Lung (tissue), 12 donors: ENCODE results near the gene CMIP. TPM values are rescaled to one million over a fixed set of nuclear protein-coding genes. Genes with fewer than 3 reads are reported as not detected.

Experiments
- ATAC-seq: fragments of 200-7000 bp; cut with Tn5 transposase; one replicate; pipeline ENCODE4 v1.9.1; 2020; ENCODE audit warnings: moderate number of reproducible peaks; ENCODE audit not compliant: insufficient read depth, low FRiP score
- DNase-seq, 3 donors: peaks; one replicate each; pipeline ENCODE4 v3.0.0-alpha.2; 2013 to 2017
- H3K27ac ChIP-seq, 2 donors: one replicate each; pipeline ENCODE4 v1.5.1; 2013; ENCODE audit warnings: mild to moderate bottlenecking in 2 of 2, moderate library complexity in 2 of 2, control low read depth in 1 of 2, inconsistent platforms in 1 of 2, low read depth in 1 of 2, low read length in 1 of 2
- H3K27me3 ChIP-seq, 3 donors: one replicate each; pipeline ENCODE4 v1.5.1; 2013; ENCODE audit warnings: low read length in 2 of 3; ENCODE audit not compliant: control insufficient read depth in 3 of 3, insufficient read depth in 3 of 3
- H3K36me3 ChIP-seq, 4 donors: one replicate each; pipeline ENCODE4 v1.5.1; 2013; ENCODE audit warnings: low read length in 4 of 4, mild to moderate bottlenecking in 1 of 4, moderate library complexity in 1 of 4; ENCODE audit not compliant: control insufficient read depth in 4 of 4, insufficient read depth in 4 of 4
- H3K4me1 ChIP-seq, 5 donors: one replicate each; pipeline ENCODE4 v1.5.1; 2013; ENCODE audit warnings: low read length in 5 of 5, mild to moderate bottlenecking in 2 of 5, moderate library complexity in 1 of 5; ENCODE audit not compliant: control insufficient read depth in 5 of 5, insufficient read depth in 5 of 5
- H3K4me3 ChIP-seq: one replicate; pipeline ENCODE4 v1.5.1; 2013; ENCODE audit warnings: mild to moderate bottlenecking, control low read depth, moderate library complexity
- H3K9ac ChIP-seq, 2 donors: one replicate each; pipeline ENCODE4 v1.5.1; 2013; ENCODE audit warnings: low read length in 2 of 2, control low read depth in 1 of 2; ENCODE audit not compliant: insufficient read depth in 1 of 2
- H3K9me3 ChIP-seq, 4 donors: one replicate each; pipeline ENCODE4 v1.5.1; 2013; ENCODE audit warnings: low read length in 3 of 4, mild to moderate bottlenecking in 1 of 4, moderate library complexity in 1 of 4; ENCODE audit not compliant: control insufficient read depth in 4 of 4, insufficient read depth in 3 of 4
- CTCF ChIP-seq: IDR thresholded peaks from 2 replicates; pipeline ENCODE4 v1.5.1; 2012; ENCODE audit warnings: mild to moderate bottlenecking; ENCODE audit errors: control extremely low read depth, extremely low read depth
- WGBS, 2 donors: extraction: QIAGEN DNeasy Blood & Tissue Kit; methylation state at CpG; one replicate each; pipeline ENCODE4 v1.1.7; 2013; 5-methylcytosine and 5-hydroxymethylcytosine counted together
- polyA plus RNA-seq, 2 donors: library from polyadenylated mRNA; stranded (reverse); fragments of 200-250 nt; gene quantifications; one replicate each; pipeline ENCODE4 v1.2.1, GENCODE V29; 2013
- total RNA-seq, 2 donors: library from RNA; depleted of rRNA in 1 of 2; stranded (reverse); fragments of >200 nt in 1 of 2; gene quantifications; one replicate each; pipeline ENCODE4 v1.2.1, GENCODE V29; 2014 to 2021
- donor health status: control.
- donor health status: control.
- donor health status: Bipolar disorder and iron deficiency.
- donor health status: healthy.
- donor health status: DM: yes; HTN: yes; CAD: no.

The CMIP gene
- total and polyA plus RNA-seq, 4 donors: 11.8 to 80.5 (median 48.6) TPM

GRCh38 chr16:81678326-81679095, 233.9 kb downstream of the CMIP start:
- TF ChIP-seq CTCF: no peak
- H3K9ac ChIP-seq: no peak overlapping the region
- WGBS, 2 donors: 76 to 87% methylated on average over 35 of the region's 35 CpGs
- H3K4me3 ChIP-seq: no peak overlapping the region
- H3K36me3 ChIP-seq: peaks cover 0 to 42% (median 9%) of the 10 kb centered on the region in 4 donors
- ATAC-seq: no peak
- H3K27me3 ChIP-seq: no peaks in the 10 kb centered on the region
- peaks cover 0 to 29% (median 7%) of the 10 kb centered on the region in 5 donors for H3K4me1 ChIP-seq
- no peak overlapping the region for H3K27ac ChIP-seq
- H3K9me3 ChIP-seq: no peaks in the 10 kb centered on the region
- no peak for DNase-seq

GRCh38 chr16:81679721-81680430, 235.3 kb downstream of the CMIP start:
- Histone ChIP-seq H3K4me1 (peaks cover 0 to 29% (median 7%) of the 10 kb centered on the region in 5 donors), H3K9me3 (no peaks in the 10 kb centered on the region), H3K36me3 (peaks cover 0 to 39% (median 9%) of the 10 kb centered on the region in 4 donors), H3K4me3 (no peak overlapping the region), H3K27me3 (no peaks in the 10 kb centered on the region), H3K27ac (peak overlapping the region in 1 of 2 donors; percentile 5), H3K9ac (no peak overlapping the region)
- no peak for TF ChIP-seq CTCF
- DNase-seq (no peak), ATAC-seq (no peak)
- WGBS, 2 donors: 79 to 89% methylated on average over 16 of the region's 16 CpGs

- ATAC-seq: peak; percentile 51
These were observed 236.1 kb downstream of the CMIP start for GRCh38 chr16:81680444-81681275.

More at GRCh38 chr16:81680444-81681275, 236.1 kb downstream of the CMIP start:
- peak in 2 of 3 donors; percentile 44 to 53 for DNase-seq
- H3K4me1 ChIP-seq: peaks cover 0 to 29% (median 7%) of the 10 kb centered on the region in 5 donors
- no peak overlapping the region for H3K4me3 ChIP-seq
- peak overlapping the region in 1 of 2 donors; percentile 5 for H3K27ac ChIP-seq
- peaks cover 0 to 35% (median 9%) of the 10 kb centered on the region in 4 donors for H3K36me3 ChIP-seq
- no peaks in the 10 kb centered on the region for H3K9me3 ChIP-seq
- H3K27me3 ChIP-seq: no peaks in the 10 kb centered on the region
- H3K9ac ChIP-seq: no peak overlapping the region
- 69 to 87% methylated on average over 22 of the region's 22 CpGs for WGBS, 2 donors
- no peak for TF ChIP-seq CTCF
